KMS-11 (cell line): Measurements from ENCODE around the gene NLRP8.

Experiments
- H2AFZ ChIP-seq: fragments of 200-600 bp; sonication (generic); 2 replicates; pipeline ENCODE4 v1.6.1; 2016; ENCODE audit warnings: antibody characterized with exemption, mixed run types, low read depth
- H3K27ac ChIP-seq: fragments of 200-600 bp; sonication (generic); 2 replicates; pipeline ENCODE4 v1.6.1; 2016; ENCODE audit warnings: mild to moderate bottlenecking, mixed run types
- H3K27me3 ChIP-seq: fragments of 200-600 bp; sonication (generic); 2 replicates; pipeline ENCODE4 v1.6.1; 2017; ENCODE audit warnings: mild to moderate bottlenecking, low read depth, mixed run types, moderate library complexity; ENCODE audit not compliant: insufficient read depth
- H3K36me3 ChIP-seq: fragments of 200-600 bp; sonication (generic); 2 replicates; pipeline ENCODE4 v1.6.1; 2017; ENCODE audit warnings: mild to moderate bottlenecking, mixed run types; ENCODE audit not compliant: insufficient read depth
- H3K4me1 ChIP-seq: fragments of 200-600 bp; sonication (generic); 2 replicates; pipeline ENCODE4 v1.6.1; 2016; ENCODE audit warnings: mild to moderate bottlenecking, low read depth, mixed run types; ENCODE audit not compliant: poor library complexity, severe bottlenecking
- H3K4me2 ChIP-seq: fragments of 200-600 bp; sonication (generic); 2 replicates; pipeline ENCODE4 v1.7.0; 2016; ENCODE audit warnings: mild to moderate bottlenecking, mixed run types
- H3K4me3 ChIP-seq: fragments of 200-600 bp; sonication (generic); IDR thresholded peaks from 2 replicates; pipeline ENCODE4 v1.6.1; 2017; ENCODE audit warnings: low read depth, low read length, mixed read lengths; ENCODE audit not compliant: insufficient read depth
- H3K79me2 ChIP-seq: fragments of 200-600 bp; sonication (generic); 2 replicates; pipeline ENCODE4 v1.6.1; 2016; ENCODE audit warnings: low read depth, mixed run types; ENCODE audit not compliant: insufficient read depth
- H3K9ac ChIP-seq: fragments of 200-600 bp; sonication (generic); 2 replicates; pipeline ENCODE4 v1.6.1; 2016; ENCODE audit warnings: mild to moderate bottlenecking, mixed run types
- H4K20me1 ChIP-seq: fragments of 200-600 bp; sonication (generic); 2 replicates; pipeline ENCODE4 v1.6.1; 2016; ENCODE audit warnings: mild to moderate bottlenecking, mixed run types; ENCODE audit not compliant: insufficient read depth
- CTCF ChIP-seq: fragments of 200-600 bp; sonication (generic); conservative IDR thresholded peaks from 2 replicates; pipeline ENCODE4 v1.6.1; 2017; ENCODE audit warnings: low read depth, mild to moderate bottlenecking, antibody characterized with exemption, low read length, moderate library complexity, mixed read lengths

Gene NLRP8

GRCh38 chr19:55907286-55907685 is 40.3 kb upstream of the NLRP8 start:
- Histone ChIP-seq H3K9ac (no peak overlapping the region), H3K4me1 (no peaks in the 10 kb centered on the region), H3K79me2 (no peaks in the 10 kb centered on the region), H3K27ac (no peak overlapping the region), H3K27me3 (no peaks in the 10 kb centered on the region), H4K20me1 (no peaks in the 10 kb centered on the region), H3K36me3 (no peaks in the 10 kb centered on the region), H3K4me3 (no peak overlapping the region), H3K4me2 (no peak overlapping the region), H2AFZ (no peak overlapping the region)
- TF ChIP-seq CTCF, result no peak

DNA sequence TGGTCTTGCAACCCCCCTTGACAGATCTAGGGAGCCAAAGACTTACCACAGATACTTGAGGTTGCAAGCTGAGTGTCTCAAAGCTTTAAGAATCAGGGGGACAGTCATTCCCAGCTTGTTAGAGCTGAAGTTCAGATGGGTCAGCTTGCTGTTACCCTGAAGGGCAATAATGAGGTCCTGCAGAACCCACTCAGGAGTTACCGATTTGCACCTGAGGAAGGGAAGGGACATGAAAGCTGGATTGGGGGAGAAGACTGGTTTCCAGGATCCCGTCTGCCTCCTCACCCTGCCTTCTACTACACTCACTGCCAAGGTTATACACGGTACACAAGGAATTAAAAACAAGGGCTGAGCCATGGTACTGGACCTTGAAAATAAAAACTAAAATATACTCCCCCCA is 39.9 kb upstream of the NLRP8 start:
- Histone ChIP-seq H4K20me1 (no peaks in the 10 kb centered on the region), H3K27ac (no peak overlapping the region), H3K27me3 (no peaks in the 10 kb centered on the region), H3K36me3 (no peaks in the 10 kb centered on the region), H3K9ac (no peak overlapping the region), H3K4me3 (no peak overlapping the region), H3K4me2 (no peak overlapping the region), H2AFZ (no peak overlapping the region), H3K79me2 (no peaks in the 10 kb centered on the region), H3K4me1 (no peaks in the 10 kb centered on the region)
- no peak for TF ChIP-seq CTCF

- no peaks in the 10 kb centered on the region for H3K36me3 ChIP-seq
- H3K27me3 ChIP-seq, result no peaks in the 10 kb centered on the region
- H3K4me2 ChIP-seq, result no peak overlapping the region
- no peaks in the 10 kb centered on the region for H3K79me2 ChIP-seq
- no peak overlapping the region for H2AFZ ChIP-seq
- no peaks in the 10 kb centered on the region for H3K4me1 ChIP-seq
- TF ChIP-seq CTCF, result no peak
- H3K9ac ChIP-seq, result no peak overlapping the region
- no peaks in the 10 kb centered on the region for H4K20me1 ChIP-seq
- no peak overlapping the region for H3K4me3 ChIP-seq
- no peak overlapping the region for H3K27ac ChIP-seq
Observed at GRCh38 chr19:55909801-55910200, 37.8 kb upstream of the NLRP8 start.

DNA sequence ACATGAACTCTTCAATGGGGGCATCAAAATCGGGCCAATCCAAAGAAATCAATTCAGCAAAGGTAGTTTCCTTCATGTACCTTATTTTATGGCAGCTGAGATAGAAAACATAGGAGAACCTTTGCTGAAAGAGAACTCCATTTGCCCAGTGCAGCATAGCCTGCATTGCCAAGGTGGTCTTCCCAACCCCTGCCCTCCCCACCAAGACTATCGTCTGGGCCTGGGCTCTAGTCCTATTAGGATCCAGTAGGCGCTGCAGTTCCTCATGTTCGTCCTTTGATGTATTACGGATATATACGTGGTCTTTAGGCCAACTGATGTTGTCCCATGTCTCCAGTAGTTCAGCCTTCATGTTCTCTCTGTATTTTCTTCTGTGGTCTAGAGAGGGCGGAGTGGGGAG is 34.7 kb upstream of the NLRP8 start:
- H3K4me3 ChIP-seq, result no peak overlapping the region
- no peak for TF ChIP-seq CTCF
- H3K79me2 ChIP-seq, result no peaks in the 10 kb centered on the region
- no peak overlapping the region for H3K27ac ChIP-seq
- H4K20me1 ChIP-seq, result no peaks in the 10 kb centered on the region
- H3K36me3 ChIP-seq, result no peaks in the 10 kb centered on the region
- no peaks in the 10 kb centered on the region for H3K4me1 ChIP-seq
- H3K27me3 ChIP-seq, result no peaks in the 10 kb centered on the region
- no peak overlapping the region for H3K9ac ChIP-seq
- no peak overlapping the region for H3K4me2 ChIP-seq
- no peak overlapping the region for H2AFZ ChIP-seq
